GM12878 (cell line): ENCODE data around the gene PALS1. TPM values are rescaled to one million over a fixed set of nuclear protein-coding genes. Genes with fewer than 3 reads are reported as not detected.

ENCODE experiments used
- ATAC-seq: fragments of 200-7000 bp; cut with Tn5 transposase; 3 replicates; pipeline ENCODE4 v1.9.1; 2020; ENCODE audit warnings: mild to moderate bottlenecking, moderate library complexity
- BruUV-seq: library from RNA; stranded (reverse); fragments of 400-500 nt; replicated peaks from 2 replicates; lab custom pipeline; 2021; lab: Mats Ljungman, UMichigan
- CTCF ChIA-PET: fragments of 300-600 bp; sonication (Branson Sonifier 250); formaldehyde crosslinking; extraction: SDS; loops from one replicate; lab custom pipeline; 2021; ENCODE audit warnings: inconsistent platforms; lab: Yijun Ruan, JAX
- POLR2A ChIA-PET: fragments of 350-600 bp; formaldehyde crosslinking; extraction: SDS; loops from one replicate; lab custom pipeline; 2021; ENCODE audit warnings: inconsistent platforms; lab: Charles Lee
- RAD21 ChIA-PET: fragments of 300-600 bp; sonication (Branson Sonifier 250); formaldehyde crosslinking; loops from one replicate; lab custom pipeline; 2023; ENCODE audit warnings: antibody characterized with exemption; ENCODE audit not compliant: unreplicated experiment; lab: Charles Lee
- SMC1A ChIA-PET: fragments of 300-600 bp; sonication (Branson Sonifier 250); formaldehyde crosslinking; loops from one replicate; lab custom pipeline; 2023; ENCODE audit not compliant: unreplicated experiment, uncharacterized antibody; lab: Charles Lee
- DNase-seq: peaks from one replicate; pipeline ENCODE4 v3.0.0-alpha.2; 2011; ENCODE audit warnings: low read depth, low spot score
- FAIRE-seq: peaks from 3 replicates; lab custom pipeline; 2011; peaks lifted over from hg19 to GRCh38; lab: Jason Lieb, UNC
- H2AFZ ChIP-seq: 2 replicates; pipeline ENCODE4 v1.6.0; 2011; ENCODE audit warnings: low read depth, low read length, control low read depth; ENCODE audit not compliant: control insufficient read depth
- H3K27ac ChIP-seq: 2 replicates; pipeline ENCODE4 v1.5.1; 2011; ENCODE audit warnings: control low read depth; ENCODE audit not compliant: control insufficient read depth, insufficient read depth
- H3K27me3 ChIP-seq, 2 experiments: replicated peaks in 1 of 2; 2 replicates each; pipeline versions ENCODE4 v1.6.0 to v1.6.1; 2011; ENCODE audit warnings: low read length in 1 of 2; ENCODE audit not compliant: control insufficient read depth in 2 of 2, insufficient read depth in 2 of 2
- H3K36me3 ChIP-seq, 2 experiments: 2 replicates each; pipeline ENCODE4 v1.5.1; 2011; ENCODE audit warnings: low read length in 1 of 2; ENCODE audit not compliant: control insufficient read depth in 2 of 2, insufficient read depth in 2 of 2
- H3K4me1 ChIP-seq: 2 replicates; pipeline ENCODE4 v1.6.1; 2011; ENCODE audit warnings: mild to moderate bottlenecking, low read length, moderate library complexity, mixed read lengths; ENCODE audit not compliant: control insufficient read depth, insufficient read depth
- H3K4me2 ChIP-seq: 2 replicates; pipeline ENCODE4 v1.6.0; 2011; ENCODE audit warnings: control low read depth; ENCODE audit not compliant: control insufficient read depth, insufficient read depth
- H3K4me3 ChIP-seq: fragments of 200-600 bp; sonication (generic); 2 replicates; pipeline ENCODE4 v1.5.1; 2016
- H3K79me2 ChIP-seq: 2 replicates; pipeline ENCODE4 v1.6.0; 2011; ENCODE audit warnings: low read length; ENCODE audit not compliant: control insufficient read depth, insufficient read depth
- H3K9ac ChIP-seq: 2 replicates; pipeline ENCODE4 v1.8.0; 2011; ENCODE audit warnings: low read length, control low read depth, mixed read lengths; ENCODE audit not compliant: control insufficient read depth, insufficient read depth
- H3K9me3 ChIP-seq: replicated peaks from 3 replicates; pipeline ENCODE4 v1.5.1; 2011; ENCODE audit warnings: mild to moderate bottlenecking, low read length; ENCODE audit not compliant: control insufficient read depth, insufficient read depth
- H4K20me1 ChIP-seq: 2 replicates; pipeline ENCODE4 v1.6.0; 2011; ENCODE audit not compliant: control insufficient read depth, insufficient read depth
- CBFB ChIP-seq: IDR thresholded peaks from 2 replicates; pipeline ENCODE4 v1.6.1; 2016; ENCODE audit warnings: antibody characterized with exemption, low read depth
- EZH2 ChIP-seq: IDR thresholded peaks from 2 replicates; pipeline ENCODE4 v1.6.1; 2012; ENCODE audit warnings: low read depth, mild to moderate bottlenecking, control low read depth, inconsistent platforms, low read length, borderline replicate concordance; ENCODE audit not compliant: control insufficient read depth
- HCFC1 ChIP-seq: fragments of 150-350 bp; IDR thresholded peaks from 2 replicates; pipeline ENCODE4 v1.6.1; 2014; ENCODE audit warnings: low read length
- MTA2 ChIP-seq: fragments of 450-650 bp; IDR thresholded peaks from 2 replicates; pipeline ENCODE4 v1.6.1; 2016; ENCODE audit warnings: low read depth, mild to moderate bottlenecking, moderate library complexity
- MTA3 ChIP-seq: IDR thresholded peaks from 2 replicates; pipeline ENCODE4 v1.6.1; 2012; ENCODE audit warnings: low read length, inconsistent platforms, borderline replicate concordance
- MXI1 ChIP-seq: fragments of 150-350 bp; IDR thresholded peaks from 2 replicates; pipeline ENCODE4 v1.6.1; 2011; ENCODE audit warnings: low read depth, mild to moderate bottlenecking, inconsistent platforms, low read length, improper control_type of control experiment
- NR2C2 ChIP-seq: IDR thresholded peaks from 2 replicates; pipeline ENCODE4 v1.6.1; 2011; ENCODE audit warnings: borderline replicate concordance, low read depth; ENCODE audit not compliant: control insufficient read depth, insufficient read length
- NR2F1 ChIP-seq: fragments of 450-650 bp; conservative IDR thresholded peaks from 2 replicates; pipeline ENCODE4 v1.6.1; 2017; ENCODE audit warnings: mild to moderate bottlenecking
- RAD51 ChIP-seq: fragments of 450-650 bp; IDR thresholded peaks from 2 replicates; pipeline ENCODE4 v1.6.1; 2016; ENCODE audit warnings: moderate library complexity, mild to moderate bottlenecking, inconsistent platforms
- RELA ChIP-seq: fragments of 450-650 bp; IDR thresholded peaks from 2 replicates; pipeline ENCODE4 v1.8.0; 2014; ENCODE audit warnings: borderline replicate concordance; ENCODE audit not compliant: partially characterized antibody
- SMAD1 ChIP-seq: fragments of 450-650 bp; IDR thresholded peaks from 2 replicates; pipeline ENCODE4 v1.6.1; 2018; ENCODE audit warnings: mild to moderate bottlenecking, low read depth; ENCODE audit not compliant: partially characterized antibody
- YBX1 ChIP-seq: fragments of 450-650 bp; IDR thresholded peaks from 2 replicates; pipeline ENCODE4 v1.6.1; 2016; ENCODE audit warnings: antibody characterized with exemption
- WGBS: methylation state at CpG from one replicate; pipeline ENCODE4 v1.1.6; 2016; ENCODE audit warnings: low lambda C conversion rate; ENCODE audit not compliant: insufficient replicate concordance, insufficient coverage; ENCODE audit errors: missing lambda C conversion rate; 5-methylcytosine and 5-hydroxymethylcytosine counted together
- in situ Hi-C: fragments of 300-500 bp; cut with MboI; formaldehyde crosslinking; loops from 9 replicates; pipeline ENCODE4 v1.14.3; 2018; ENCODE audit warnings: mixed read lengths
- intact Hi-C: fragments of 100-400 bp; cut with micrococcal nuclease; formaldehyde crosslinking; loops from one replicate; pipeline ENCODE4 v1.14.2; 2022; ENCODE audit not compliant: unreplicated experiment
- polyA plus RNA-seq, 11 experiments: library from polyadenylated mRNA; depleted of rRNA in 4 of 11; unstranded in 6 of 11; stranded (reverse) in 5 of 11; fragments of >200 nt; fragmentation: Nextera tagmentation in 4 of 11; fragmentation: Illumina TruSeq in 1 of 11; extraction: Ambion mirVana in 4 of 11; extraction: Trizol in 1 of 11; gene quantifications; 1 replicate in 1 of 11; 2 replicates in 10 of 11; pipeline versions ENCODE4 v1.2.1 to v1.2.3, GENCODE V29; 2011 to 2016; ENCODE audit warnings: inconsistent platforms in 2 of 11, missing spikeins in 2 of 11, low read depth in 1 of 11
- total RNA-seq, 4 experiments: library from RNA; depleted of rRNA in 3 of 4; stranded (reverse); fragments of >200 nt in 3 of 4; fragmentation: Illumina TruSeq in 1 of 4; extraction: Trizol in 1 of 4; gene quantifications; 2 replicates each; pipeline versions ENCODE4 v1.2.1 to v1.2.3, GENCODE V29; 2013 to 2021
- TF ChIP-seq, protein P1 (sequence below): fragments of 150-350 bp; IDR thresholded peaks from 2 replicates; pipeline ENCODE4 v1.6.1; 2016; ENCODE audit warnings: low read depth, low read length
- TF ChIP-seq, protein P2 (sequence below): fragments of 450-650 bp; IDR thresholded peaks from 2 replicates; pipeline ENCODE4 v1.6.1; 2017; ENCODE audit warnings: borderline replicate concordance

PALS1 gene
- total and polyA plus RNA-seq, 10 of the 15 experiments (the other 5 are each of a cell fraction or from before 2014, with no cell fraction given), result 4.2 to 10.9 (median 6.6) TPM

DNA sequence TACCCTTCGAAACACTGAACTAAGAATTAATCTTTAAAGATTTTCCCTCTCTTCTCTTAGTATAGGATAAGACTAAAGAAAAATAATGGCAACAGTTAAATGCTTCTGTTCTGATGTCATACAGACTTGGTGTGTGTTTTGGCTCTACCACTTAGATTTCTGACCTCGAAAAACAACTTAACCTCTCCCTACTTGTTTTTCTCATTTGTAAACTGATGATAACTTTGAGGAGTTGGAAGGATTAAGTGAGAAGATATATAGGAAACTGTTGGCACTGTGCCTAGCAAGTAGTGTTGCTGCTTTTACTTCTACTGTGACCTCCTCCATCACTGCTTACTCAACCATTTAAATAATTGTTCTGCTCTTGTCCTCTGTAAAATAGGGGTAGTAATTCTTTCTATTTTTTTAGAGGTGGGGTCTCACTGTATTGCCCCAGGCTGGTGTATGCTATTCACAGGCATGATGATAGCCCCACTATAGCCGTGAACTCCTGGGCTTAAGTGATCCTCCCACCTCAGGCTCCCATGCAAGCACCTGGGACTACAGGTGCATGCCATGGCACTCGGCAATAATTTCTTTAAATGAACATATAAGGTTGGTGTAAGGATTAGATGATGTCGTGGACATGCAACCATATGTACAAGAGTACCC is 22.4 kb downstream of the PALS1 start:
- H3K4me2 ChIP-seq, result no peak overlapping the region
- POLR2A ChIA-PET, result no interaction called here
- intact Hi-C loops, result no loop called here
- no peak overlapping the region for H3K4me3 ChIP-seq
- no TSS peak for BruUV-seq
- no peaks in the 10 kb centered on the region for H4K20me1 ChIP-seq
- no peaks in the 10 kb centered on the region for H3K27me3 ChIP-seq
- H3K4me1 ChIP-seq, result no peaks in the 10 kb centered on the region
- H3K9ac ChIP-seq, result no peak overlapping the region
- ATAC-seq (no peak), FAIRE-seq (no peak), DNase-seq (no peak)
- RAD21 ChIA-PET, result no interaction called here
- no peak overlapping the region for H3K27ac ChIP-seq
- H2AFZ ChIP-seq, result no peak overlapping the region
- no peaks in the 10 kb centered on the region for H3K9me3 ChIP-seq
- H3K79me2 ChIP-seq, result peaks cover 7% of the 10 kb centered on the region
- WGBS, result 100% methylated on average over 5 of the region's 5 CpGs
- CTCF ChIA-PET, result interaction anchor here (0.5 to 3.8 kb wide), 3 partner anchors 12 to 26 kb away, joined by 5 to 17 read pairs (median 6); no protein-coding TSS in a partner anchor
- no peaks in the 10 kb centered on the region for H3K36me3 ChIP-seq
- in situ Hi-C loops, result no loop called here
- TF ChIP-seq MTA2 (no peak), MTA3 (no peak), CBFB (no peak), SMAD1 (no peak)
- SMC1A ChIA-PET, result no interaction called here

DNA sequence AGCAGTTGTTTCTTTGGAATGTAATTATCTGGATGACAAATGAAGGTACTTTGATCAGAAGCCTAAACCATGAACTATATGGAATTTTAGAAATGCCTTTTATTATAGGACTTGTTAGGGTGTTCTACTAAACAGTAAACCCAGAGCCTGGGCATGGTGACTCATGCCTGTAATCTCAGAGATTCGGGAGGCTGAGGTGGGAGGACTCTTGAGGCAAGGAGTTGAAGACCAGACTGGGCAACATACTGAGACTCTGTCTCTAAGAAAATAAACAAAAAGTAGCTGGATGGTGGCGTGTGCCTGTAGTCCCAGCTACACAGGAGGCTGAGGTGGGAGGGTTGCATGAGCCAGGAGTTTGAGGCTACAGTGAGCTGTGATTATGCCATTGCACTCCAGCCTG is 23.9 kb downstream of the PALS1 start:
- CTCF ChIA-PET, result interaction anchor here (0.6 to 1.5 kb wide), 5 partner anchors 10 to 910 kb away, joined by 3 to 6 read pairs (median 4); no protein-coding TSS in a partner anchor
- POLR2A ChIA-PET, result no interaction called here
- FAIRE-seq, result no peak
- DNase-seq, result no peak
- Histone ChIP-seq H3K4me3 (no peak overlapping the region), H3K27ac (no peak overlapping the region), H3K27me3 (no peaks in the 10 kb centered on the region), H3K36me3 (no peaks in the 10 kb centered on the region), H3K4me2 (no peak overlapping the region), H4K20me1 (no peaks in the 10 kb centered on the region), H3K4me1 (no peaks in the 10 kb centered on the region), H3K79me2 (peaks cover 7% of the 10 kb centered on the region), H2AFZ (no peak overlapping the region), H3K9me3 (no peaks in the 10 kb centered on the region), H3K9ac (no peak overlapping the region)
- in situ Hi-C loops, result no loop called here
- WGBS, result 100% methylated on average over 2 of the region's 2 CpGs
- intact Hi-C loops, result no loop called here
- no peak for ATAC-seq
- no TSS peak for BruUV-seq
- SMC1A ChIA-PET, result interaction anchor here (1.3 to 1.4 kb wide), 2 partner anchors 12 to 13 kb away, joined by 4 to 5 read pairs; no protein-coding TSS in a partner anchor
- RAD21 ChIA-PET, result interaction anchor here (0.8 kb wide), 1 partner anchor 18 kb away, joined by 4 read pairs; no protein-coding TSS in a partner anchor
- TF ChIP-seq, protein P1, sequence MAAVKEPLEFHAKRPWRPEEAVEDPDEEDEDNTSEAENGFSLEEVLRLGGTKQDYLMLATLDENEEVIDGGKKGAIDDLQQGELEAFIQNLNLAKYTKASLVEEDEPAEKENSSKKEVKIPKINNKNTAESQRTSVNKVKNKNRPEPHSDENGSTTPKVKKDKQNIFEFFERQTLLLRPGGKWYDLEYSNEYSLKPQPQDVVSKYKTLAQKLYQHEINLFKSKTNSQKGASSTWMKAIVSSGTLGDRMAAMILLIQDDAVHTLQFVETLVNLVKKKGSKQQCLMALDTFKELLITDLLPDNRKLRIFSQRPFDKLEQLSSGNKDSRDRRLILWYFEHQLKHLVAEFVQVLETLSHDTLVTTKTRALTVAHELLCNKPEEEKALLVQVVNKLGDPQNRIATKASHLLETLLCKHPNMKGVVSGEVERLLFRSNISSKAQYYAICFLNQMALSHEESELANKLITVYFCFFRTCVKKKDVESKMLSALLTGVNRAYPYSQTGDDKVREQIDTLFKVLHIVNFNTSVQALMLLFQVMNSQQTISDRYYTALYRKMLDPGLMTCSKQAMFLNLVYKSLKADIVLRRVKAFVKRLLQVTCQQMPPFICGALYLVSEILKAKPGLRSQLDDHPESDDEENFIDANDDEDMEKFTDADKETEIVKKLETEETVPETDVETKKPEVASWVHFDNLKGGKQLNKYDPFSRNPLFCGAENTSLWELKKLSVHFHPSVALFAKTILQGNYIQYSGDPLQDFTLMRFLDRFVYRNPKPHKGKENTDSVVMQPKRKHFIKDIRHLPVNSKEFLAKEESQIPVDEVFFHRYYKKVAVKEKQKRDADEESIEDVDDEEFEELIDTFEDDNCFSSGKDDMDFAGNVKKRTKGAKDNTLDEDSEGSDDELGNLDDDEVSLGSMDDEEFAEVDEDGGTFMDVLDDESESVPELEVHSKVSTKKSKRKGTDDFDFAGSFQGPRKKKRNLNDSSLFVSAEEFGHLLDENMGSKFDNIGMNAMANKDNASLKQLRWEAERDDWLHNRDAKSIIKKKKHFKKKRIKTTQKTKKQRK, result no peak
- TF ChIP-seq NR2C2, result no peak
- no peak for TF ChIP-seq HCFC1
- TF ChIP-seq, protein P2, sequence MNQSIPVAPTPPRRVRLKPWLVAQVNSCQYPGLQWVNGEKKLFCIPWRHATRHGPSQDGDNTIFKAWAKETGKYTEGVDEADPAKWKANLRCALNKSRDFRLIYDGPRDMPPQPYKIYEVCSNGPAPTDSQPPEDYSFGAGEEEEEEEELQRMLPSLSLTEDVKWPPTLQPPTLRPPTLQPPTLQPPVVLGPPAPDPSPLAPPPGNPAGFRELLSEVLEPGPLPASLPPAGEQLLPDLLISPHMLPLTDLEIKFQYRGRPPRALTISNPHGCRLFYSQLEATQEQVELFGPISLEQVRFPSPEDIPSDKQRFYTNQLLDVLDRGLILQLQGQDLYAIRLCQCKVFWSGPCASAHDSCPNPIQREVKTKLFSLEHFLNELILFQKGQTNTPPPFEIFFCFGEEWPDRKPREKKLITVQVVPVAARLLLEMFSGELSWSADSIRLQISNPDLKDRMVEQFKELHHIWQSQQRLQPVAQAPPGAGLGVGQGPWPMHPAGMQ, result no peak
- no peak for TF ChIP-seq EZH2
- TF ChIP-seq RAD51, result no peak
- TF ChIP-seq YBX1, result no peak
- TF ChIP-seq RELA, result no peak
- no peak for TF ChIP-seq NR2F1
- TF ChIP-seq MXI1, result no peak
